Measurements from ENCODE around the gene DDX6. TPM values are rescaled to one million over a fixed set of nuclear protein-coding genes. Genes with fewer than 3 reads are reported as not detected.
A peak's percentile ranks its signal among the peaks of the same experiment; 100 is the strongest.
"Not testable (repeated sequence)": the region's sequence is repeated elsewhere in the genome, so short reads cannot be mapped to it uniquely, and the experiment has no call there.

Gene DDX6
- 51.2 TPM for polyA plus RNA-seq (2012; ENCODE audit: missing spikeins)

- DNase-seq (ENCODE audit: insufficient read length) (peak; percentile 76), FAIRE-seq (peak; percentile 96)
- TF ChIP-seq POLR2AphosphoS5 (IDR thresholded peaks at IDR 0.05; ENCODE audit: low read depth, low read length) = 0 out of 2 replicates have a peak, but pooled peaks have one; percentile 31
- peak; percentile 98 for TF ChIP-seq TAF1 (IDR thresholded peaks at IDR 0.05; ENCODE audit: borderline replicate concordance, low read depth, low read length)
- peak; percentile 69 for TF ChIP-seq POLR2A (IDR thresholded peaks at IDR 0.05; ENCODE audit: low read depth, low read length)
Measured at GRCh38 chr11:118791111-118791960, at the start of gene DDX6. TSS of gene DDX6 (minus strand) at chr11:118791164. CDS start at chr11:118786251, 4,913 bp downstream.

GRCh38 chr11:118838905-118839553 lies 48.1 kb upstream of the DDX6 start:
- DNase-seq (ENCODE audit: insufficient read length) = no peak
- FAIRE-seq = peak; percentile 97
- TF ChIP-seq TAF1 (IDR thresholded peaks at IDR 0.05; ENCODE audit: borderline replicate concordance, low read depth, low read length) = no peak
- TF ChIP-seq POLR2AphosphoS5 (IDR thresholded peaks at IDR 0.05; ENCODE audit: low read depth, low read length) = no peak
- TF ChIP-seq POLR2A (IDR thresholded peaks at IDR 0.05; ENCODE audit: low read depth, low read length) = no peak

- TF ChIP-seq POLR2AphosphoS5 (IDR thresholded peaks at IDR 0.05; ENCODE audit: low read depth, low read length) = no peak
- TF ChIP-seq POLR2A (IDR thresholded peaks at IDR 0.05; ENCODE audit: low read depth, low read length) = no peak
- TF ChIP-seq TAF1 (IDR thresholded peaks at IDR 0.05; ENCODE audit: borderline replicate concordance, low read depth, low read length) = no peak
- FAIRE-seq (no peak), DNase-seq (ENCODE audit: insufficient read length) (no peak)
Measured at GRCh38 chr11:118837868-118838267, 46.9 kb upstream of the DDX6 start.

- TF ChIP-seq POLR2A (IDR thresholded peaks at IDR 0.05; ENCODE audit: low read depth, low read length) (no peak), POLR2AphosphoS5 (IDR thresholded peaks at IDR 0.05; ENCODE audit: low read depth, low read length) (no peak), TAF1 (IDR thresholded peaks at IDR 0.05; ENCODE audit: borderline replicate concordance, low read depth, low read length) (no peak)
- DNase-seq (ENCODE audit: insufficient read length) (no peak), FAIRE-seq (no peak)
Measured at GRCh38 chr11:118834427-118835028, 43.6 kb upstream of the DDX6 start.

GRCh38 chr11:118827118-118827517 lies 36.2 kb upstream of the DDX6 start:
- DNase-seq (ENCODE audit: insufficient read length) (no peak), FAIRE-seq (no peak)
- TF ChIP-seq POLR2AphosphoS5 (IDR thresholded peaks at IDR 0.05; ENCODE audit: low read depth, low read length) (no peak), POLR2A (IDR thresholded peaks at IDR 0.05; ENCODE audit: low read depth, low read length) (no peak), TAF1 (IDR thresholded peaks at IDR 0.05; ENCODE audit: borderline replicate concordance, low read depth, low read length) (no peak)

GRCh38 chr11:118822936-118823510 lies 32.1 kb upstream of the DDX6 start:
- FAIRE-seq = not testable (repeated sequence)

GRCh38 chr11:118820412-118821357 lies 29.7 kb upstream of the DDX6 start:
- peak; percentile 100 for FAIRE-seq
- 0 out of 2 replicates have a peak, but pooled peaks have one; percentile 54 for TF ChIP-seq POLR2AphosphoS5 (IDR thresholded peaks at IDR 0.05; ENCODE audit: low read depth, low read length)
- TF ChIP-seq POLR2A (IDR thresholded peaks at IDR 0.05; ENCODE audit: low read depth, low read length) = no peak; the same call in 1 of the 2 replicates
- peak; percentile 45 for DNase-seq (ENCODE audit: insufficient read length)

More at GRCh38 chr11:118822936-118823510, 32.1 kb upstream of the DDX6 start:
- not testable (repeated sequence) for DNase-seq (ENCODE audit: insufficient read length)

GRCh38 chr11:118820025-118820379 lies 29.0 kb upstream of the DDX6 start:
- DNase-seq (ENCODE audit: insufficient read length); FAIRE-seq: not testable (repeated sequence)

- DNase-seq (ENCODE audit: insufficient read length) = no peak
- peak; percentile 14 for FAIRE-seq
- TF ChIP-seq TAF1 (IDR thresholded peaks at IDR 0.05; ENCODE audit: borderline replicate concordance, low read depth, low read length) = no peak
- TF ChIP-seq POLR2A (IDR thresholded peaks at IDR 0.05; ENCODE audit: low read depth, low read length) = no peak
- no peak for TF ChIP-seq POLR2AphosphoS5 (IDR thresholded peaks at IDR 0.05; ENCODE audit: low read depth, low read length)
Measured at GRCh38 chr11:118819334-118820024, 28.5 kb upstream of the DDX6 start.

- no peak for DNase-seq (ENCODE audit: insufficient read length)
- FAIRE-seq = no peak
- TF ChIP-seq TAF1 (IDR thresholded peaks at IDR 0.05; ENCODE audit: borderline replicate concordance, low read depth, low read length) = no peak
- no peak for TF ChIP-seq POLR2AphosphoS5 (IDR thresholded peaks at IDR 0.05; ENCODE audit: low read depth, low read length)
- TF ChIP-seq POLR2A (IDR thresholded peaks at IDR 0.05; ENCODE audit: low read depth, low read length) = no peak
Measured at GRCh38 chr11:118818130-118818529, 27.2 kb upstream of the DDX6 start.
